Stimulated activated effector memory CD8-positive, alpha-beta T cell treated with anti-CD3 and anti-CD28 coated beads, Interleukin-12 subunit alpha, Interleukin-12 subunit beta, amount 100 ng/mL, for 72 hours (primary cell): ENCODE data around the gene FGF23.

Experiments used
- ATAC-seq: fragments of 150-1000 bp; cut with Tn5 transposase; 2 replicates; pipeline ENCODE4 v1.10.0; 2021
- DNase-seq, 2 donors: peaks; one replicate each; pipeline ENCODE4 v3.0.0; 2021 to 2022; ENCODE audit warnings: low spot score in 2 of 2
- H3K27ac Mint-ChIP-seq: one replicate; pipeline ENCODE4 v1.8.0; 2022; ENCODE audit warnings: mild to moderate bottlenecking, mixed read lengths
- H3K36me3 Mint-ChIP-seq: one replicate; pipeline ENCODE4 v1.8.0; 2022; ENCODE audit warnings: mild to moderate bottlenecking, mixed read lengths
- H3K4me1 Mint-ChIP-seq: one replicate; pipeline ENCODE4 v1.8.0; 2022; ENCODE audit warnings: mixed read lengths
- H3K4me3 Mint-ChIP-seq: one replicate; pipeline ENCODE4 v1.8.0; 2022; ENCODE audit warnings: mild to moderate bottlenecking, mixed read lengths
- H3K9me3 Mint-ChIP-seq: one replicate; pipeline ENCODE4 v1.8.0; 2022; ENCODE audit warnings: mixed read lengths

The FGF23 gene

DNA sequence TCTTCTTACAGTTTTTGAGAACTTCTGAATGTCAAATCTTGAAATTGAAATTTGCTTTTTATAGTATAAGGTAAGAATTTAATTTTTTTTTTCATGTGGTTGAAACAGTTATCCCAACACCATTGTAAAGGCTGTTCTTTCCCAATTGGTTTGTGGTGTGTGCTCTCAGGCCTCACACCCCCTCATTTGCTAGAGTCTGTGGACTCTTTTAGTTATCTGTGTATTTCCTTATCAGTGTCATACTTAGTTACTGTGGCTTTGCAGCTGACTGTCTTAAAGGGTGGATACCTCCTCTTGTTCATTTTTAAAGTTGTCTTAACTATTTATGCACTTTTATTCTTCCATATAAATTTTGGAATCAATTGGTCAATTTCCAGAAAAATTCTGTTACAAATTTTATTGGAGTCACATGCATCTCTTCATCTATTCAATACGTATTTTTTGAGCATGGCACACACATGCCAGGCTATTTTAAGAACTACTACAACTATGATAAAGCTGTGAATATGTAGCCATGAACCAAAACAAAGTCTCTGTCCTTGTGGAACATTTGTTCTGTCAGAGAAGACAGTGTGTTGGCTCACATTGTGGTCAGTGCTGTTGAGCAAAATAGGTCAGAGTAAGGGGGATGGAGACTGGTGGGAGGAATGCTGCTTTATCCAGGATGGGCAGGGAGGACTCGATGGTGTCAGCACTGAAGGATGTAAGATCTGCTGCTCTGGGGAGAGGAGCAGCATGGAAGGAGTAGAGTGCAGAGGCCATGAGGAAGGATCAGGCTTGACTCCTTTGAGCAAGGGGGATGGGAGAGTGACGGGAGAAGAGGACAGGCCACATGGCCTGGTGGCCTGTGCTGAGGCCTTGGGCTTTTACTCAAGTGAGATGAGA lies 24.1 kb downstream of the FGF23 start:
- DNase-seq: no peak
- peak overlapping the region; percentile 48 for H3K27ac Mint-ChIP-seq
- no peak overlapping the region for H3K4me3 Mint-ChIP-seq
- peak; percentile 49 for ATAC-seq
- no peaks in the 10 kb centered on the region for H3K9me3 Mint-ChIP-seq
- H3K36me3 Mint-ChIP-seq: peaks cover 39% of the 10 kb centered on the region
- peaks cover 14% of the 10 kb centered on the region for H3K4me1 Mint-ChIP-seq

DNA sequence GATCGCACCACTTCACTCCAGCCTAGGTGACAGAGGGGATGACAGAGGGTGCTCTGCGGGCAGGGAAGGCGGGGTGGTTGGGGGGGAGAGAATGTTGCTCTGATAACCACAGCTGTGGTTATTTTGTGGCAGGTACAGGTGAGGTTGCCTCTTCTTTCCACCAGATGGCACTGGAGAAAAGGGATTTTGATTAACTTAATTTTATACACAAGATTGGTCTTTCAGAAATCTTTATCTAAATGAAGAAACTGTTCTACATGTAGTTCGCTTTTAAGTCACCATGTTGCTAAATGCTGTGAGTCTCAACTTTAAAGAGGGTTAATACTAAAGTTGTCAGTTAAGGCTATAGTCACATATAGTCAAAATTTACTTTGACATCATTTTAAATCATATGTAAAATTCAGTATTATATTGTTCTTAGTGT lies 25.7 kb downstream of the FGF23 start:
- no peaks in the 10 kb centered on the region for H3K9me3 Mint-ChIP-seq
- H3K4me3 Mint-ChIP-seq: no peak overlapping the region
- H3K36me3 Mint-ChIP-seq: peaks cover 55% of the 10 kb centered on the region
- peak; percentile 72 for ATAC-seq
- H3K27ac Mint-ChIP-seq: peak overlapping the region; percentile 75
- peaks cover 14% of the 10 kb centered on the region for H3K4me1 Mint-ChIP-seq
- DNase-seq: no peak

DNA sequence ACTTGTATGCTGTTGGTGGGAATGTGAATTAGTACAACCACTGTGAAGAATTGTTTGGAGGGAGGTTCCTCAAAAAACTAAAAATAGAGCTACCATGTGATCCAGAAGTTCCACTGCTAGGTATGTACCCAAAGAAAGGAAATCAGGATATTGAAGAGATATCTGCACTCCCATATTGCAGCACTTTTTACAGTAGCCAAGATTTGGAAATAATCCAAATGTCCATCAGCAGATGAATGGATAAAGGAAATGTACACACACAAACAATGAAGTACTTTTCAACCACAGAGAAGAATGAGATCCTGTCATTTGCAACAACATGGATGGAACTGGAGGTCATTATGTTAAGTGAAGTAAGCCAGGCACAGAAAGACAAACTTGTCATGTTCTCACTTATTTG lies 32.6 kb downstream of the FGF23 start:
- Mint-ChIP-seq H3K36me3 (peaks cover 36% of the 10 kb centered on the region), H3K9me3 (no peaks in the 10 kb centered on the region), H3K27ac (no peak overlapping the region), H3K4me1 (no peaks in the 10 kb centered on the region), H3K4me3 (no peak overlapping the region)
- ATAC-seq: no peak
- DNase-seq: no peak

DNA sequence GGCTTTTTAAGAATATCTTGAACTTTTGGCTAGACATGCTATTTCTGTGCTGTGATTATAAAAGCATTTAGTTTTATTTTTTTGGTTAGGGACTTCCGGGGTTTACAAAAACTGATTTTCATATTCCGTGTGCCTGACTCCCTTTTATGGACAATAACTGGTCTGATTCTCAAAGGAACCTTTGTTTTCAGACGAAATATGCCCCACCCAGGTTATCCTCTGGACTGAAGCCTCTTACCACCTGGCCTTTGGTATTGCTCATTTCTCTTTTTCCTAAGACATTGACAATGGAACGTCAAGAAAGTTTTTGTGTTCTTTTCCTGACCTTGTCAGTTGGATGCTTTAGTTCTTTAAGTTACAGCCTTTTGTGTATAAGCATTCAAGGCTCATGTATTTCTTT lies 47.7 kb downstream of the FGF23 start:
- no peak for ATAC-seq
- H3K27ac Mint-ChIP-seq: no peak overlapping the region
- H3K9me3 Mint-ChIP-seq: no peaks in the 10 kb centered on the region
- peaks cover 6% of the 10 kb centered on the region for H3K4me1 Mint-ChIP-seq
- no peak overlapping the region for H3K4me3 Mint-ChIP-seq
- no peak for DNase-seq
- H3K36me3 Mint-ChIP-seq: peaks cover 61% of the 10 kb centered on the region

DNA sequence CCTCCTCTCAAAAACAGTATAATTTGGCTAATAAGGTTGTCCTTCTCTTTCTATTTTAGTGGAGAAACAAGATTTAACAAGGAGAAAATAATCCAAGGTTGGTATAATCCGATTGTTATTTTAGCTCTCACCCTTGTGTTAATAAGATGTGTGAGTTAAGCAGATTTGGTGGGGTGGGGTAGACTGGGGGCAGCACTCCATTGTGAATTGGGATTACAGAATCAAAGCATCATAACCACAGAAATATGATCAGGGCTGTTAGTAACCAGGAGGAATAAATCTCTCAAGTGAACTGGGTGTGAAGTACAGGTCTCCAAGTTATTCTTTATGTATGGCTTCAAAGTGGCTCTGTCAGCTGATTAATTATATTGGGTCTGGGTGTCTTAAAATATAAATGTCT lies 48.3 kb downstream of the FGF23 start:
- ATAC-seq (no peak), DNase-seq (no peak)
- no peaks in the 10 kb centered on the region for H3K9me3 Mint-ChIP-seq
- H3K36me3 Mint-ChIP-seq: peaks cover 56% of the 10 kb centered on the region
- H3K4me3 Mint-ChIP-seq: no peak overlapping the region
- H3K27ac Mint-ChIP-seq: no peak overlapping the region
- H3K4me1 Mint-ChIP-seq: peaks cover 6% of the 10 kb centered on the region

DNA sequence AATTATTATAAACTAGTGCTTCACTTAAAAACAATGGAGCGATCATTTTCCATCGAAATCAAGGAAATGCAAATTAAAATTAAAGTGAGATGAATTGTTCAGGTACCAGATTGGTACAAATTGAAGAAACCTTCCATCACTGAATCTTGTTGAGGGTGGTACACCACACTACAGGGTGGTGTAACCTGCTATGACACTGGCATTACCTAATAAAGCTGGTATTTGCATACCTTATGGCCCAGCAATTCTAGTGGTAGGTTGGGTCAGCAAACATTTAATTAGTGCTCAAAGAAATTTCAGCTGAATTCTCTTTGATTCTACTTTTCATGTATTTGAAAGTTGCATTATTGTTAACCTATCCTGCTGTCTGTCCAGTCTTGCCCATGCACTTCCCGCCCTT lies 49.3 kb downstream of the FGF23 start:
- DNase-seq: no peak
- no peak overlapping the region for H3K27ac Mint-ChIP-seq
- H3K4me3 Mint-ChIP-seq: no peak overlapping the region
- H3K36me3 Mint-ChIP-seq: peaks cover 55% of the 10 kb centered on the region
- no peaks in the 10 kb centered on the region for H3K9me3 Mint-ChIP-seq
- no peak for ATAC-seq
- peaks cover 6% of the 10 kb centered on the region for H3K4me1 Mint-ChIP-seq

DNA sequence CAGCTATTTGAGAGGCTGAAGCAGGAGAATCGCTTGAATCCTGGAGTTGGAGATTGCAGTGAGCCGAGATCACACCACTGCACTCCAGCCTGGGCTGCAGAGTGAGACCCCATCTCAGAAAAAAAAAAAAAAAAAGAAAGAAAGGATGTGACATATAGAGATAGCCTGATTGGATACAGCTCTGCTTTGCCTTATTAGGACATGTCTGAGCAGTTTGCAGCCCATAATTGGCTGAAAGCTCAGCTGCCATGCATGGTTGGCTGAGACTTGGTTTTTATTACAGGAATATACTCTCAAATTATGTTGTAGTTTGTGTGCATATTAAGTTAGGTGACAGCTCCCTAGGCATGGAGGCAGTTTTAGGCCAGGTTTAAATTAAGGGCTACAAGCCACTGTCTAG lies 52.2 kb downstream of the FGF23 start:
- no peak overlapping the region for H3K27ac Mint-ChIP-seq
- ATAC-seq: no peak
- no peaks in the 10 kb centered on the region for H3K9me3 Mint-ChIP-seq

DNA sequence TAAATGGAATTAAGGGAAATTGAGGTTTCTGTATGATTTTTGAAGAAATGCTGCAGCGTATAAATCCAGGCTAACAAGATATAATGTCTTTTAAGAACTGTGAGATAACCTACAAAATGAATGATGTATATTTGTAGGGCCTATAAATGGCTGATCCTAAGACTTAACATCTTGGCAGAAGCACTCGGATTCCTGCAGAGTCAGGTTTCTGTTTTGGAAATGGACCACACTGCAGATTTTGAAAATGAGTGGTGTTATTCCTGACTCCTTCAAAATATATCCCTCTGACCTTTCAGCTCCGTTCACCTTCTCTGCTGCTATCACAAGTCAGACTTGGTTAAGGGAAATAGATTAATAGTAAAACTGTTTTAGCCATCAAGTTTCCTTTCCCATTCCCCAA lies 53.5 kb downstream of the FGF23 start:
- ATAC-seq: no peak

More for the DNA sequence above, 52.2 kb downstream of the FGF23 start:
- H3K4me3 Mint-ChIP-seq: no peak overlapping the region
- no peak for DNase-seq
- peaks cover 21% of the 10 kb centered on the region for H3K4me1 Mint-ChIP-seq
- H3K36me3 Mint-ChIP-seq: peaks cover 31% of the 10 kb centered on the region

DNA sequence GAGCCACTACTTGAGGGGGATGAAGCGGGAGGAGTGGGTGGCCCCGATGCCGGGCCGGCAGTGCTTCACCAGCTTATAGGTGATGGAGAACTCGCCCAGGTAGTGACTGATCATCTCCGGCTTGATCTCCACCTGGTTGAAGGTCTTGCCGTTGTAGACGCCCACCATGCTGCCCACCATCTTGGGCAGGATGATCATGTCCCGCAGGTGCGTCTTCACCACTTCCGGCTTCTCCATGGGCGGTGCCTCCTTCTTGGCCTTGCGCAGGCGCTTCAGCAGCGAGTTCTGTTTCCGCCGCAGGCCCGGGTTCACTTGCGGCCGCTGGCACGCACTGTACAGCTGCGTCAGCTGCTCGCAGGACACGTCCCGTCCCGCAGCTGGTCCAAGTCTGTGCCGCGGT lies 55.1 kb downstream of the FGF23 start:
- ATAC-seq: no peak
- no peaks in the 10 kb centered on the region for H3K9me3 Mint-ChIP-seq
- no peak overlapping the region for H3K4me3 Mint-ChIP-seq
- H3K4me1 Mint-ChIP-seq: peaks cover 41% of the 10 kb centered on the region
- peaks cover 11% of the 10 kb centered on the region for H3K36me3 Mint-ChIP-seq
- no peak for DNase-seq
- no peak overlapping the region for H3K27ac Mint-ChIP-seq

More for the DNA sequence above, 53.5 kb downstream of the FGF23 start:
- Mint-ChIP-seq H3K9me3 (no peaks in the 10 kb centered on the region), H3K4me1 (peaks cover 30% of the 10 kb centered on the region), H3K27ac (no peak overlapping the region), H3K4me3 (no peak overlapping the region), H3K36me3 (peaks cover 18% of the 10 kb centered on the region)
- DNase-seq: no peak

DNA sequence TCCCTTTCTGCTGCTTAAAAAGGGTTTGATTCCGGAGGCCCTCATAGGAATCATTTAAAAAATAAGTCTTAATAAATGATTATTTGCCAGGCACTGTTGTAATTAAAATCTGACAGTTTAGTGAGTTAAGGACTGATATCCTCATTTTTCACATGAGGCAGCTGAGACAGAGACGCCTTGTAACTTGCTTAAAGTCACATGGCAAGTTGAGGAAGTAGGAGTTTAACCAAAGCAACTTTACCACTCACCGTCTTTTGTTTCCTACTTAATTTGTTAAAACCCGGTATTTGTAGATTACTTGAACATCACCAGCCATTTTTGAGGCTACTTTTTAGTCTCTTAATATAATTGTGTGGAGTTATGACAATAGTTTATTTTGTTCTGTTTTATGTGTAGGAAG lies 56.1 kb downstream of the FGF23 start:
- Mint-ChIP-seq H3K36me3 (peaks cover 11% of the 10 kb centered on the region), H3K9me3 (no peaks in the 10 kb centered on the region), H3K4me3 (no peak overlapping the region), H3K4me1 (peaks cover 37% of the 10 kb centered on the region), H3K27ac (no peak overlapping the region)
- no peak for ATAC-seq
- DNase-seq: no peak

DNA sequence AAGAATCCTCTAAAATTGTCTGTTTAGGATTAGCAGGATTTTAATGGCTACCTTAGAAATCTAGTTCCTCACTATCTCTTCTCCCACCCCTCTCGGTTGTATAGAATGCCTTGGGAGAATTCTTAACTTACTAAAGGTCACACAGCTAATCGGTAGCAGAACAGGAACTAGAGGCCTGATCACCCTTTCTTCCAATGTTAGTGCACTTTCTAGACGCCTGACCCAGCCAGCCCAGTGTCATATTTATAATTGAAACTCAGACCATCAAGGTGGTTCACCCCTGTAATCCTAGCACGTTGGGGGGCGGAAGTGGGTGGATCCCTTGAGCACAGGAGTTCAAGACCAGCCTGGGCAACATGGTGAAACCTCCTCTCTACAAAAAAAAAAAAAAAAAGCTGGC lies 56.8 kb downstream of the FGF23 start:
- no peaks in the 10 kb centered on the region for H3K9me3 Mint-ChIP-seq
- ATAC-seq: no peak
- peak overlapping the region; percentile 96 for H3K4me3 Mint-ChIP-seq
- peaks cover 11% of the 10 kb centered on the region for H3K36me3 Mint-ChIP-seq
- no peak for DNase-seq
- H3K27ac Mint-ChIP-seq: no peak overlapping the region
- peaks cover 37% of the 10 kb centered on the region for H3K4me1 Mint-ChIP-seq

DNA sequence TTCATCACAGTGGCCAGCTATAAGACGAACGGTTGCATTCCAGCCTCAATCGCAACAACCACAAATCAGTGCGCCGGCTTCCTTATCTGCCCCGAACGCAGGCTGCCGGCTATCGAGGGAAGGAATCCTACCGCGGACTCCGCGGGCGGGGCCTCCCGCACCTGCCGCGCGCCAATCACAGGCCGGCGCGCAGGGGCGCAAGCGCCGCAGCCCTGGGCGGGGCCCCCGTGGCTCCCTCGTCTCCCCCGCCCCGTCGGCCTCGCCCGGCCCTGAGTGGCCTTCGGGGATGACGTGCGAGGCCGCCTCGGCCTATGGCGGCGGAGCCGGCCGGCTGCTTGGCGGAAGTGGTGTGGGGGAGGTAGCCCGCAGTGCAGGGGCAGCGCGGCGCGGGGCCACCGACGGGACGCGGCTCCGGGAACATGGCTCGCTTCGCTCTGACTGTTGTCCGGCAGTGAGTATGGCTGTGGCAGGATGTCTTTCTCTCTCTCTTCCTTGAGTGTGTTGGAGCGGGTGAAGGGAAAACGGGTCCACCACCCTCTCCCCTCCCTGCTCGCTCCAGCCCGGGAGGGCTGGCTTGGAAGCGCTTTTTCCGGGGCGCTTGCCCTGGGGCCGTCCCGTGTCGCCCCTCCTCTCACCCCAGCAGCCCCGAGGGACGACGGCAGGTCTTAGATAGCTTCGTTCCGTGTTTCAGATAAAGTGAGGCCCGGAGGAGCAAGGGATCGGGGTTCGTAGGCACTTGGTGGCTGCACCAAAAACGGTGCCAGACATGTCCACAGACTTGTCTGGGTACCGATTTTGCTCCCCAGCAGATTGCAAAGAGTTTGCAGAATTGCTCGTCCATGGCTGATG lies 58.4 kb downstream of the FGF23 start, which contains the start of gene TIGAR:
Gene TIGAR, plus strand, starts transcription at position 361 of the 849 bp plus-strand sequence. Its CDS starts 59 bp downstream, at position 420.
- H3K4me3 Mint-ChIP-seq: peak within 1 kb of the TSS; percentile 96
- peak within 1 kb of the TSS; percentile 96 for H3K27ac Mint-ChIP-seq
- peak; percentile 98 for ATAC-seq
- peak; percentile 89 to 95 for DNase-seq
- H3K36me3 Mint-ChIP-seq: peaks cover 8% of the 10 kb centered on the region
- peaks cover 37% of the 10 kb centered on the region for H3K4me1 Mint-ChIP-seq
- H3K9me3 Mint-ChIP-seq: no peaks in the 10 kb centered on the region

DNA sequence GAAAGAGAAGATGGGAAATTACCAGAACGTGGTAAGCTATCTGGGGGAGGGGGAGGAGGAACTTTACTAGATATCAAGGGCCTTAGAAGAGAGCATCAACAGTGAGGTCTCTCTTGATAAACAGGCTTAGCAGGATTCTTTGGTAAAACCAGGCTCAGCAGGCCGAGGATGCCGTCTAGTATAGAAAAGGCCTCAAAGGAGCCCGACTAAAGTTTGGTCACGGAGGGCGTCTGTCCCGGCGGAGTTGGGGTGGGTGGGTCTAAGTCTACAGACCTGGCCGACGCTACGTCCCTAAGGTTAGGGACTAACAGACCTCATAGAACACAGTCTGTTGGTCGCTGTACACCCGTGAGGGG lies 59.0 kb downstream of the FGF23 start:
- peaks cover 2% of the 10 kb centered on the region for H3K36me3 Mint-ChIP-seq
- ATAC-seq (peak; percentile 57), DNase-seq (no peak)
- H3K4me3 Mint-ChIP-seq: peak overlapping the region; percentile 96
- H3K4me1 Mint-ChIP-seq: peaks cover 37% of the 10 kb centered on the region
- H3K9me3 Mint-ChIP-seq: no peaks in the 10 kb centered on the region
- H3K27ac Mint-ChIP-seq: peak overlapping the region; percentile 96
